ENCODE data around the gene NTHL1. TPM values are rescaled to one million over a fixed set of nuclear protein-coding genes. Genes with fewer than 3 reads are reported as not detected.

NTHL1 gene
- total RNA-seq, 4 donors from 2014 or later, result 6.5 to 21.7 (median 12.0) TPM

DNA sequence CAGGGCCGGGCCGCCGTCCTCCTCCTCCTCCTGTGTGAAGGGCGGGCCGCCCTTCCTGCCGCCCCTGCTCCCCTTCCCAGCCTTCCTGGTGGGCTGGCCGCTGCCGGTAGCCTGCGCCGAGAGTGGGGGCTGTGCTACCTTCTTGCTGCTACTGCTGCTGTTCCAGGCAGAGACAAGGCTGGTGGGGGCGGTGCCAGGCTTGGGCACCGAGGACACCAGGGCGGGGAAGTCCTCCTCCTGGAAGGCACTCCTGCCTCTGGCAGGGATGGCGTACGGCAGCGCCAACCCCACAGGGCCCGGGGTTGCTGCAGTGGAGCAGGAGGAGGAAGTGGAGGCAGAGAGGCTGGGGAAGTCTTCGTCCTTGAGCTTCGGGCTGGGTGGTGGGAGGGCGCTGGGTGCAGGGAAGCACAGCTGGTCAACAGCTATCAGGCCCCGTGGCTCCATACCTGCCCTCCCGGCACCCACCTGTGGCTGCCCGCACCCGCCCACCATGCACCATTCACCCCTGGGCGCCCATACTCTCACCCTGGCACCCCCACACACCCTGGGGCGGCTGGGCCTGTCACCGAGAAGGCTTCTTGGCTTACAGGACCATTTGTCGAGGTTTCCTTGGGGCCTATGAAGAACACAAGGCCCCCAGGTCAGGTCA, 47.6 kb downstream of the NTHL1 start:
- TF ChIP-seq, protein P1, sequence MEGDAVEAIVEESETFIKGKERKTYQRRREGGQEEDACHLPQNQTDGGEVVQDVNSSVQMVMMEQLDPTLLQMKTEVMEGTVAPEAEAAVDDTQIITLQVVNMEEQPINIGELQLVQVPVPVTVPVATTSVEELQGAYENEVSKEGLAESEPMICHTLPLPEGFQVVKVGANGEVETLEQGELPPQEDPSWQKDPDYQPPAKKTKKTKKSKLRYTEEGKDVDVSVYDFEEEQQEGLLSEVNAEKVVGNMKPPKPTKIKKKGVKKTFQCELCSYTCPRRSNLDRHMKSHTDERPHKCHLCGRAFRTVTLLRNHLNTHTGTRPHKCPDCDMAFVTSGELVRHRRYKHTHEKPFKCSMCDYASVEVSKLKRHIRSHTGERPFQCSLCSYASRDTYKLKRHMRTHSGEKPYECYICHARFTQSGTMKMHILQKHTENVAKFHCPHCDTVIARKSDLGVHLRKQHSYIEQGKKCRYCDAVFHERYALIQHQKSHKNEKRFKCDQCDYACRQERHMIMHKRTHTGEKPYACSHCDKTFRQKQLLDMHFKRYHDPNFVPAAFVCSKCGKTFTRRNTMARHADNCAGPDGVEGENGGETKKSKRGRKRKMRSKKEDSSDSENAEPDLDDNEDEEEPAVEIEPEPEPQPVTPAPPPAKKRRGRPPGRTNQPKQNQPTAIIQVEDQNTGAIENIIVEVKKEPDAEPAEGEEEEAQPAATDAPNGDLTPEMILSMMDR (IDR thresholded peaks at IDR 0.05; ENCODE audit: low read depth), result no peak

DNA sequence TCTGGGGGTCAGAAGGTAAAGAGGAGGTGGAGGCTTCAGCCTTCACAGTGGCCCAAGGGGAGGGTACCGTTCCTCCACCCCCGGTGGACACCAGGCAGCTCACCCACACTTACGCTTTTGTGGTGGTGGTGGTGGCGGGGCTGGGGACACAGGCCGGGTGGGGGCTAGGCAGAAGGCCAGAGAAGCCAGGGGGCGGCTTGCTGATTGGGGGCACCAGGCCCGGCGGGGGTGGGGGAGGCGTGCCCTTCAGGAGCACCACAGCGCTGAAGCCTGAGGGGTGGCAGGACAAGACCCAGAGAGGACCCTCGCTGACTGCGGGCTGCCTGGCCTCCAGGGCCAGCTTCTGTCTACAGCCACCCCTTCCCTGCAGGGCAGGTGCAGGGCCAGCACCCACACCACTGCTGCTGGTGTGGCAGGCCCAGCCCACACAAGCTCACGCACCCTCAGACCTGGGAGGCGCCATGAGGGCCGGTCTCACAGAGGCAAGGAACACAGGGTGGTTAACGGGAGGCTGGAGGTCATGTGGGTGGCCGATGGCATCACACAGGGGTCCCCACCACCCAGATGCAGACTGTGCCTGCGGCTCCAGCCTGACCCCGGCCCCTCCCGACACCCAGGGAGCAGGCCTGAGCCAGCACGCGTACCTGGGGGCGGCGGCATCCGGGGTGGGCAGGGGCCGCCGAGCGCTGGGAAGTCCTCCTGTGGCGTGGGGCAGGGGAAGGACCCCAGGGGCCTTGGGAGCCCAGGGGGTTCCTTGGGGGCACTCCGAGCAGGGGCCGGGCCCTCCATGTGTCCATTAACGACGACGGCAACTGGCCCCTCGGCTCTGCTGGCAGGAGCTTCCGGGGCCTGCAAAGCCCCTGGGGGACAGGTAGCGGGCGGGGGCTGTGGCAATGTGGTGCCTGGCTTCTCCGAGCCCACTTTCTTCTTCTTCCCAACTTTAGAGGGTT, 48.5 kb downstream of the NTHL1 start:
- TF ChIP-seq, protein P1 (IDR thresholded peaks at IDR 0.05; ENCODE audit: low read depth), result no peak

DNA sequence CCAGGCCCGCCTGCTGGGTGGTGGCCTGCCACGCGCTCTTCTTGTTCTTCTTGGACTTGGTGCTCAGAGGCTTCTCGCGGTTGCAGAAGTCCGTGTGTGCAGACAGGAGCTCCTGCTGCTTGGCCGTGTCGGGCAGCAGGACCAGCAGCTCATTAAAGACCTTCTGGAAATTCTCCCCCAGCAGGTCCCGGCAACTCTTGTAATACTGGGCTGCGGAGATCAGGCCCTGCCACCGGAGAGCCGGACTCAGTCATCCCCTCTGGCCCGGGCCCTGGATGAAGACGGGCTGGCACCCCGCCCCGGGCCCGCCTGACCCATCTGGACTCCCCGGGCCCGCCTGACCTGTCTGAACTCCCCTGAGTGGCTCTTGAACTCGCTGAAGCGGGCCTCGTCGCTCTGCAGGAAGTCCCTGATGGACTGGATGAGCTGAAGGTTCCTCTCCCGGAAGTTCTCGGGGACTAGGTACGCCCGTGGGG, 49.2 kb downstream of the NTHL1 start:
- TF ChIP-seq, protein P1 (IDR thresholded peaks at IDR 0.05; ENCODE audit: low read depth), result no peak

DNA sequence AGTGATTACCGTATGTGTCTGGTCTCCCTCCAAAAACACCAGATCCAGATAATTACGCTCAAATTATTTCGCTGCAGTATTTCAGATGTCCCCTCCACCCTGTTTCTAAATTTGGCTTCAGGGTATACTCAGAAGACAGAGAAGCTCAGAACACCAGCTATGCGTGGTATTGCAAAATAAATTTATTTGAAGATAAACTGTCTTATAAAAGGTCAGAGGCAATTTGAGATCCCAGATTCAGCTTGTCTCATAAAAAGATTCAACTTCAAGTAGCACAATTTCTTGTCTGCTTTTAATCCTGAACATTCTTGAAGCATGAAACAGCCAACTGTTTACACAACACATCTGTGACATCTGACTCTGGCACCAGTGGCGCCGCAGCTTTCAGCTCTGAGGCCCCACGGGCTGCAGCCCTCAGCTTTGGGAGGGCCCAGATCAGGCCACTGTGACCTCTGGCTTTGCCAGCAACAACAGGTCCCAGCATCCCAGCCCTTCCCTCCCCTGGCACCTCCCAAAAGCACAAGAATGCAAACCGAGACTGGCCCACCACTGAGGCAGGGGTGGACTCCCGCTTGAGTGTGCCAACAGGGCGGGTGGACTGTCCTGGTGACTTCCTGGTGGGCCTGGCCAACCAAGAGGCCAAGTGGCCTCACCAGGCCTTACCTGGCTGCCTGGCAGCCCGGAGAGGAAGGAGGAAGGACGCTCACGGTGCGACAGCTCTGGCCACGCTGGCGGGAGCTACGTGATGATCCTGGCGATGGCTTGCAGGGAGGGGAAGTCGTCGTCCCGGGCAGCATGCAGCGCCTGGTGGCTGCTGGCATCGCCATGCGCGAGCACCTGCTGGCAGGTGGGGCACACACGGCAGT, 49.9 kb downstream of the NTHL1 start:
- TF ChIP-seq, protein P1 (IDR thresholded peaks at IDR 0.05; ENCODE audit: low read depth), result no peak

DNA sequence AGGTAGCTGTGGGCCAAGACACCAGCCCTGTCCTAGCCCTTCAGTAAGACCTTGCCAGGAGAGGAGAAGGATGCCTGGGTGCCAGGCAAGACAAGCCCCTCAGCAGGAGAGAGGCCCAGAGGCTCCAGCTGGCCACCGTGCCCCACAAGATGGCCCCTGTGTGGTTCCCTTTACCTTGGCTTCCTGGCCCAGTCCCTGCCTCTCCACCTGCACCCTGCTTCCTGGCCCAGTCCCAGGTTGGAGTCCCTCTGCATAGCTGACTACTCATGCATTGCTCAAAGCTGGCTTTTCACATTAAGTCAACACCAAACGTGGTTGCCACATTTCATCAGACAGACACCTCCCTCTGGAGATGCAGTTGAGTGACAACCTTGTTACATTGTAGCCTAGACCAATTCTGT, 53.9 kb downstream of the NTHL1 start:
- TF ChIP-seq, protein P1 (IDR thresholded peaks at IDR 0.05; ENCODE audit: low read depth), result no peak

DNA sequence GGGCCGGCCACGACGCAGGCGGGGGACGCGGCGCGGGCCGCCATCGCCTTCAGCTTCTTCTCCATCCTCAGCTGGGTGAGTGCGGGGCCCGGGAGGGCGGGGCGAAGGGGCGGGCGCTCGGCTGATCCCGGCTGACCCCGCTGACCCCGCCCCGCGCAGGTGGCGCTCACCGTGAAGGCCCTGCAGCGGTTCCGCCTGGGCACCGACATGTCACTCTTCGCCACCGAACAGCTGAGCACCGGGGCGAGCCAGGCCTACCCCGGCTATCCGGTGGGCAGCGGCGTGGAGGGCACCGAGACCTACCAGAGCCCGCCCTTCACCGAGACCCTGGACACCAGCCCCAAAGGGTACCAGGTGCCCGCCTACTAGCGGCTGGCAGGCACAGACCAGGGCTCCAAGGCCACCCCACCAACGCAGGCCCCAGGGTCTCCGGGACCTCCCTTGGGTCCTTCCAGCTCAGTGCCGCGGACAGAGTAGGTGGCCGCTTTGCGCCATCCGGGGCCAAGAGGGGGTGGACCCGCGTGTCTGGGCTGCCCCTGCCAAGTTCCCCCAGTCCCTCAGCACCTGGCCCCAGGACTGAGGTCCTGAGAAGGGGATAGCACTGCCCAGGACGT, 54.8 kb downstream of the NTHL1 start:
- TF ChIP-seq, protein P1 (IDR thresholded peaks at IDR 0.05; ENCODE audit: low read depth), result no peak

All from subcutaneous adipose tissue (tissue), 4 donors.